Effector CD4-positive, alpha-beta T cell (primary cell): ENCODE data around the gene MYO7B.

Experiments used
- DNase-seq: peaks from one replicate; pipeline ENCODE4 v3.0.0-alpha.2; 2020

Gene MYO7B

GRCh38 chr2:127665267-127665893, 129.9 kb downstream of the MYO7B start:
- DNase-seq: no peak

GRCh38 chr2:127669056-127669455, 133.6 kb downstream of the MYO7B start:
- no peak for DNase-seq

- DNase-seq: no peak
Measured at GRCh38 chr2:127670055-127670956, 134.8 kb downstream of the MYO7B start.

GRCh38 chr2:127670957-127671290, 135.4 kb downstream of the MYO7B start:
- no peak for DNase-seq

- no peak for DNase-seq
Measured at GRCh38 chr2:127671557-127672302, 136.2 kb downstream of the MYO7B start.

GRCh38 chr2:127672341-127673224, 137.1 kb downstream of the MYO7B start:
- no peak for DNase-seq

GRCh38 chr2:127673291-127674069, 138.0 kb downstream of the MYO7B start:
- no peak for DNase-seq

- DNase-seq: no peak
Measured at GRCh38 chr2:127674241-127675209, 139.0 kb downstream of the MYO7B start.

GRCh38 chr2:127675331-127676261, 140.1 kb downstream of the MYO7B start, which contains the start of gene LIMS2:
TSS of gene LIMS2 (minus strand) at chr2:127675530. CDS start at chr2:127675024, 506 bp downstream.
- DNase-seq: no peak

GRCh38 chr2:127676906-127677305, 141.4 kb downstream of the MYO7B start:
- no peak for DNase-seq

GRCh38 chr2:127678531-127678930, 143.0 kb downstream of the MYO7B start:
- no peak for DNase-seq

GRCh38 chr2:127678991-127679390, 143.5 kb downstream of the MYO7B start:
- no peak for DNase-seq

GRCh38 chr2:127679680-127680361, 144.3 kb downstream of the MYO7B start:
- no peak for DNase-seq

GRCh38 chr2:127680706-127681287, 145.3 kb downstream of the MYO7B start:
- no peak for DNase-seq

- DNase-seq: no peak
Measured at GRCh38 chr2:127681288-127681804, 145.9 kb downstream of the MYO7B start.

- DNase-seq: no peak
Measured at GRCh38 chr2:127681976-127682857, 146.7 kb downstream of the MYO7B start.

GRCh38 chr2:127683056-127683455, 147.6 kb downstream of the MYO7B start:
- no peak for DNase-seq
